Activated CD4-positive, alpha-beta T cell treated with anti-CD3 and anti-CD28 coated beads for 24 hours (primary cell): ENCODE results near the gene IFNLR1.
A peak's percentile ranks its signal among the peaks of the same experiment; 100 is the strongest.

Experiments used
- DNase-seq, 2 donors: peaks; one replicate each; pipeline ENCODE4 v3.0.0-alpha.2; 2020; ENCODE audit warnings: low read depth in 2 of 2

IFNLR1 gene

GRCh38 chr1:24121406-24121805 lies 65.7 kb downstream of the IFNLR1 start:
- no peak for DNase-seq

DNA sequence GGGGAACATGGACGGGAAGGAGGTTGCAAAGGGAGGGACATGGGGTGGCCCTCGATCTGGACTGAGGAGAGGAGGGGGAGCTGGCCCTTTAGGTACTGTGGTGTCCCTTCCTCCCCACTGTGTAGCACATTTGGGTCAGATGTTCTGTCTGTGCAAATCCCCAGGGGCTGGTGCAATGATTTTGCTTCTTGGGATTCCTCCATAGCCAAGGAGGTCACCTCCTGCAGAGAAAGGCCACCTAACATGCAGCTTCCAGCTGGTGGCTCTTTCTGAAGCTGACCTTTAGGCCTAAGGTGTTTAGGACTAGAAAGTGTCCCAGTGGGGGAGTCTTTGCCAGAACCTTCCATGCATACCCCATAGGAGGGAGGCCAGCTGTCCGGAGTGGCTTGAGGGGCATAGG lies 66.1 kb downstream of the IFNLR1 start:
- no peak for DNase-seq

- DNase-seq = no peak
These were observed 67.0 kb downstream of the IFNLR1 start for GRCh38 chr1:24119859-24120756.

DNA sequence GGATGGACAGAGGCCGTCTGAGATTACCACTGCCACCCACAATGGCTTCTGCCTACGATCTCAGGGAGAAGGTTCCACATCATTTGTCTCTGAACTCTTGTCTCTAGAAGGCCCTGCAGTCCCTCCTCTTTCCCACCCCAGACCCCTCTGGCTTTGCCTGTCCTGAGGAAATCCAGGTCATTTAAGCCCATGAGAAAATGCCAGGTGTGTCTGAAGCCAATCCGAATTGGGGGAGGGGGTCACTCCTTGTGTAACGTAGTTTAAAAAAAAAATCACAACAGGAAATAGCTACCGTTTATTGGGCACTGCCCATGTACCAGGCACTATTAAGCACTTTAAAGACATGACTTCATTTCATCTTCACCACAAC lies 67.6 kb downstream of the IFNLR1 start:
- DNase-seq = no peak

GRCh38 chr1:24118410-24119242 lies 68.5 kb downstream of the IFNLR1 start:
- no peak for DNase-seq

DNA sequence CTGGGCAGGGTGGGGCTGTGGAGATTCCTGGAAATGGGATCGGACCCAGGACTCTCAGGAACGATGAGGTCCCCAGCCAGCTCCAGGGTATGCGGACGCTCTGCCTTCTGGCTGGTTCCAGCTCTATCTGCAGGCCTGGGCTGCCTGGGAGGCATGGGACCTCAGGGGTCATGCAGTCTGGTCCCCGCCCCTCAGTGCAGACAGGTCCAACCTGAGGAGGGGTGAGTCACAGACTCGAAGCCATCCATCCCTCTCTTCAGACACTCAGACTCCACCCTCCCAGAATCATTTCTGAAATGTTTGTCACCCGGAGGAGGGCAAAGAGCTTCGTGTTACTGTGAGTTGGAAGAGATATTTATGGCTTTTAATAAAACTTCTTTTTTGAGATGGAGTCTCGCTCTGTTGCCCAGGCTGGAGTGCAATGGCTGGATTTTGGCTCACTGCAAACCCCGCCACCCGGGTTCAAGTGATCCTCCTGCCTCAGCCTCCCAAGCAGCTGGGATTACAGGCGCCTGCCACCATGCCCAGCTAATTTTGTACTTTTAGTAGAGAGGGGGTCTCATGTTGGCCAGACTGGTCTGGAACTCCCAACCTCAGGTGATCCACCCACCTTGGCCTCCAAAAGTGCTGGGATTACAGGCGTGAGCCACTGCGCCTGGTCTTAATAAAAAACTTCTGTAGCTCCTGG lies 69.2 kb downstream of the IFNLR1 start:
- no peak for DNase-seq

- DNase-seq = no peak
These were observed 70.0 kb downstream of the IFNLR1 start for GRCh38 chr1:24117132-24117531.

GRCh38 chr1:24114753-24115152 lies 72.3 kb downstream of the IFNLR1 start:
- no peak for DNase-seq

- DNase-seq = no peak
These were observed 73.5 kb downstream of the IFNLR1 start for GRCh38 chr1:24113641-24114033.

GRCh38 chr1:24111996-24112779 lies 74.9 kb downstream of the IFNLR1 start, which contains the start of gene MYOM3:
Gene MYOM3 (minus strand): TSS chr1:24112135. CDS start chr1:24108636, 3,499 bp downstream.
- peak; percentile 6 to 27 for DNase-seq

GRCh38 chr1:24111262-24111995 lies 75.7 kb downstream of the IFNLR1 start:
- DNase-seq = no peak

- no peak for DNase-seq
These were observed 76.3 kb downstream of the IFNLR1 start for GRCh38 chr1:24110642-24111261.

GRCh38 chr1:24109686-24110475 lies 77.2 kb downstream of the IFNLR1 start:
- no peak for DNase-seq

- no peak for DNase-seq
These were observed 78.0 kb downstream of the IFNLR1 start for GRCh38 chr1:24109166-24109483.

GRCh38 chr1:24108334-24109165 lies 78.5 kb downstream of the IFNLR1 start:
- DNase-seq = no peak

GRCh38 chr1:24107462-24108138 lies 79.5 kb downstream of the IFNLR1 start:
- no peak for DNase-seq

GRCh38 chr1:24105368-24106160 lies 81.5 kb downstream of the IFNLR1 start:
- DNase-seq = no peak
